GM18508 (cell line): Measurements from ENCODE around the gene HOGA1.

Experiments used
- ATAC-seq: cut with Tn5 transposase; IDR thresholded peaks from one replicate; pipeline ENCODE4 v1.9.1; 2021; ENCODE audit warnings: moderate number of reproducible peaks; ENCODE audit not compliant: insufficient read depth, unreplicated experiment

HOGA1 gene

GRCh38 chr10:97584060-97584797, at the start of gene HOGA1:
HOGA1 (plus strand) TSS chr10:97584389; CDS start chr10:97584704, 315 bp downstream.
- ATAC-seq = peak; percentile 56

GRCh38 chr10:97534746-97535367, 49.3 kb upstream of the HOGA1 start:
- no peak for ATAC-seq

GRCh38 chr10:97537186-97537869, 46.9 kb upstream of the HOGA1 start:
- ATAC-seq = no peak

GRCh38 chr10:97538411-97538810, 45.8 kb upstream of the HOGA1 start:
- ATAC-seq = no peak

GRCh38 chr10:97538839-97539238, 45.4 kb upstream of the HOGA1 start:
- no peak for ATAC-seq

- no peak for ATAC-seq
Observed at GRCh38 chr10:97539523-97540200, 44.5 kb upstream of the HOGA1 start.

GRCh38 chr10:97540669-97541500, 43.3 kb upstream of the HOGA1 start:
- no peak for ATAC-seq

GRCh38 chr10:97542169-97543024, 41.8 kb upstream of the HOGA1 start:
- ATAC-seq = no peak

- no peak for ATAC-seq
Observed at GRCh38 chr10:97543025-97543546, 41.1 kb upstream of the HOGA1 start.

DNA sequence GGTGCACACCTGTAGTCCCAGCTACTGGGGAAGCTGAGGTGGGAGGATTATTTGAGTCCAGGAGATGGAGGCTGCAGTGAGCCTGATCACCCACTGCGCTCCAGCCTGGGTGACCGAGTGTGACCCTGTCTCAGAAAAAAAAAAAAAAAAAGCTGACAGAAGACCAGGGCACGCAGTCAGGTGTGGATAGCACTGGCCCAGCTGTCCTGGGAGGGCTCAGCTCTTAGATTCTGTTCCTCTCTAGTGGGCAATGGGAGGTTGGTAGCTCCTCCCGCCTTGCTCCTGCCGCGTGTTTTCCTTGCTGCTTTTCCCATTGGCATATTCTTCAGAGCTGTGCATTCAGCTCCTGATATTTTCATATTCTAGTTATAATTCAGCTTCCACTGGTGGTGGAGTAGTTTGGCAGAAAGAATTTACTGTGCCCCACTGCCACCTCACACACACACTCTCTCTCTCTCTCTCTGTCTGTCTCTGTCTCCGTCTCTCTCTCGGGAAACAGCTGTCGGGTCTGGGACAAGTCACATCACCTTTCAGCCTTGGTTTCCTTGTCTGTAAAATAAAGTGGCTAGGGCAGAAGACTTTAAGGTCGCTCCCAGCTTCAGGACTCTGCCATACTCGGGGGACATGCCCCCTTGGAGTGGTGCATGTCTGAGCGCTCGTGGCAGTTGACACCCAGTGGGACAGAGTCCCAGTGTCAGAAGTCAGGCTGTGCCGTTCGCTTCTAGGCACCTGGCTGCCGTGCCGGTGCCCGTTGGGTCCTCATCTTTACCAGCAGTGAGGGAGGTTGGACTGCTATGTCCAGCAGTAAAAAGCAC, 37.5 kb upstream of the HOGA1 start:
- no peak for ATAC-seq

- no peak for ATAC-seq
Observed at GRCh38 chr10:97547271-97547600, 37.0 kb upstream of the HOGA1 start.

GRCh38 chr10:97547962-97548361, 36.2 kb upstream of the HOGA1 start:
- ATAC-seq = no peak

DNA sequence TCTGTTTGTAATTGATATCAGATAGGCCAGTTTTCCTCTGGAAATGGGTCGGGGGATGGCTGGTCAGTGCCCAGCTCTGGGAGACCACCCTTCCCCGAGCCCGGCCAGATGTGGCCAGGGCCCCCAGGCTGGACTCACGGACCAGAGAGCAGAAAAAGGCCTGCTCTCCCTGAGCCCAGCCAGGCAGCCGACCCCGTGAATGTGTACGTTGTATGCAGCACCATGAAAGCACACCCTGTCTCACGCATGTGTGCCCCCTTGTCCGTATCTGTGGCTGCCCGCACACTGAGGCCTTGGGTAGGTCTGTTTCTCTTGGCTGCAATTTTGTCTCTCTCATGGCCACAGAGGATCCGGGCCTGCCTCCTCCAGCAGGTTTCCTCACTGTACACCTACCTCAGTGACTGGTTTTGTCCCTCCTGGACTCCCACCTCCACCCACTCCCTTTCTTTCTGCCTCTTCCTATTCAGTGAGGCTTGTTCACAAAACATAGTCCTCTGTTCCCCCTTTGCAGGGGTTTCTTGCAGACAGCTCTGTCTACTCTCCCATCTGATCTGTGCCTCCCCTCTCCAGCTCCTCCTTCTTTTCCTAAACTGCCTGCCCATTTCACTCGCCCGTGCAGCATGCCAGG, 35.2 kb upstream of the HOGA1 start:
- ATAC-seq = no peak

GRCh38 chr10:97549587-97550322, 34.4 kb upstream of the HOGA1 start:
- ATAC-seq = no peak

DNA sequence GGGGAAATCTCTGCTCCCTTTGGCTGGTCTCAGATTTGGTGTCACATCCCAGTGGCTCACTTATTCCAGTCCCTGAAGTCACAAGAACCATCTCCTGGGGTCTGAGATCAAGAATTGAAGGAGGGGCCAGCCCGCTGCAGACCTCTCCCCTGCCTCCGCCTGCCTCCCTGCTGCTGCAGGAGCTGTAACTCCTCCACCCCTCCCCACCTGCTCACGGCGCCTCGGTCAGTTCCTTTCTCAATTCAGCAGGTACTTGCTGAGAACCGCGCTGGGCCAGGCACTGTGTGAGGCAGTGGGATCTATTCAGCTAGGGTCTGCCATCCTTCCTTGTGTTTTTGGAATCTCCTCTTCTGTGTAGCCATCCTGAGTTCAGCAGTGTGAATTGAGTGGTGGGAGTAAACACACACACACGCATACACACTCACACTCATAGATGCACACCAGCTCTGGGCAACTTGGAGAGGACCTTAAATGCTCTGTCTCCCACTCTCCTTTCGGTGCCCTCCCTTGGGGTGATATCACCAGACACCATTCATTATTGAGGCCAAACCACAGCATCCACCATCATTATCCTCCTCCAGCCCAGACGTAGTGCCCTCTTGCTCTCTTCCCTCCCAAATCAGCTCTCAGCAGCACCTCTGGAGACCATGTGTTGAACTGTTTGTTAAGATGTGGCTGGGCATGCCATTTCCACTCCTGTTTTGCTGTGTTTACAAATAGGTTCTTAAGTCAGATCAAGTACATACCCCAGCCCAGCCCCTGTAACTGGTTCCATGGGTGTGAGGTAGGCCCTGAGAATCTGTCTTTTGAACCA, 33.6 kb upstream of the HOGA1 start:
- ATAC-seq = no peak

DNA sequence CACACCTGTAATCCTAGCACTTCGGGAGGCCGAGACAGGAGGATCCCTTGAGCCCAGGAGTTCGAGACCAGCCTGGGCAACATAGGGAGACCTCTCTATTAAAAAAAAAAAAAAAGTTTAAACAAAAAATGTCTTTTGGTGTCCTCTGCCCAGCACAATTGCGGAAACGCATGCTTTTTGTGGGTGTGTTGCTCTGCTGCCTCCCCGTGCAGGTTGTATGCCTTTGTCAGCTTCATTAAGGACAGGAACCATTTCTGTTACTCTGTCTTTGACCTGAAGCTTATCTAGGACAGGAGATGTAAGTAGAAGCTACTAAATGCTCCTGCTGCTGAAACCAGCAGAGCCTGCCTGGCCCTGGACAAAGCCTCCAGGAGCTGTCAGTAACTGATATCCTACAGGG, 32.9 kb upstream of the HOGA1 start:
- no peak for ATAC-seq
